ENCODE measurements around the gene EXOSC7.

EXOSC7 gene

GRCh38 chr3:45037720-45038455, 61.8 kb downstream of the EXOSC7 start:
- H3K36me3 ChIP-seq: no peaks in the 10 kb centered on the region
- peak; percentile 88 for TF ChIP-seq CTCF (IDR thresholded peaks at IDR 0.05; ENCODE audit: low read depth, low read length)
- no peaks in the 10 kb centered on the region for H3K9me3 ChIP-seq
- no peak overlapping the region for H3K4me3 ChIP-seq (ENCODE audit: low read depth, low read length)
- H3K4me1 ChIP-seq: no peaks in the 10 kb centered on the region
- no peaks in the 10 kb centered on the region for H3K27me3 ChIP-seq
- peak; percentile 81 for DNase-seq

DNA sequence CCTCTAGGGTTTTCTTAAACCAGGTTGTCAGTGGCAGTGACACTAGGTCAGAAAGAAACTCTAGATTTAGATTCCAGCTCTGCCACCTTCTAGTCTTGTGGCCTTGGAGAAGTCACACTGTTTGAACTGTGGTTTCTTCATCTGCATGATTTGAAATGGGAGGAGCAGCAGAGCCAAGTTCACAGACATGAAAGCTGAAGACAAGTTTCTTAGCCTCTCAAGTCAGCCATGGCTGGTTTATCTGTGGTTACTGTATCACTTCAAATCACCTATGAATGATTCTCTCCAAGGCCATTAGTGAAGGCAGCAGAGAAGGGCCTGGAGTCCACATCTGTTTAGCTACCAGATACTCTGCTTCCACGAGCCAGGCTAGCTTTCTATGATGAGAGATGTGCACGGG, 65.6 kb downstream of the EXOSC7 start:
- no peaks in the 10 kb centered on the region for H3K4me1 ChIP-seq
- DNase-seq: no peak
- no peaks in the 10 kb centered on the region for H3K27me3 ChIP-seq
- no peak for TF ChIP-seq CTCF (IDR thresholded peaks at IDR 0.05; ENCODE audit: low read depth, low read length)
- H3K36me3 ChIP-seq: no peaks in the 10 kb centered on the region
- no peak overlapping the region for H3K4me3 ChIP-seq (ENCODE audit: low read depth, low read length)
- no peaks in the 10 kb centered on the region for H3K9me3 ChIP-seq

DNA sequence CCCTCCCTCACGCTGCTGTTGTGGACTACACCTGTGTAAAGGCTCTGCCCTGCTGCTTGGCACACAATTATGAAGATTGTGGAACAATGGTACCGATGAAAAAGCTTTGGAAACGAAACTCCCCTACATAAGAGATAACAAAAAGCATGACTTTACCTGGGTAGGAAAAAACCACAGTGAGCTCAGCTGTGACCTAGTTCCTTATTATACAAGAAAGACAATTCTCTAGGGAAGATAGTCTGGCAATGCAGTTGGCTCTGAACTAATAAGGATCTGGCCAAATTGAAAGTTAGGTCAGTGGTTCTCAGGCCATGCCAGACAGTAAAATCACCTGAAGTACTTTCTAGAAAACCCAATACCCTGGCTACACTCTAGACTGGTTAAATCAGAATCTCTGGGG, 66.1 kb downstream of the EXOSC7 start:
- Histone ChIP-seq H3K4me1 (no peaks in the 10 kb centered on the region), H3K9me3 (no peaks in the 10 kb centered on the region), H3K4me3 (ENCODE audit: low read depth, low read length) (no peak overlapping the region), H3K27me3 (no peaks in the 10 kb centered on the region), H3K36me3 (no peaks in the 10 kb centered on the region)
- no peak for TF ChIP-seq CTCF (IDR thresholded peaks at IDR 0.05; ENCODE audit: low read depth, low read length)
- DNase-seq: no peak

- no peaks in the 10 kb centered on the region for H3K4me1 ChIP-seq
- TF ChIP-seq CTCF (IDR thresholded peaks at IDR 0.05; ENCODE audit: low read depth, low read length): no peak
- no peak for DNase-seq
- no peaks in the 10 kb centered on the region for H3K9me3 ChIP-seq
- H3K27me3 ChIP-seq: no peaks in the 10 kb centered on the region
- no peaks in the 10 kb centered on the region for H3K36me3 ChIP-seq
- H3K4me3 ChIP-seq (ENCODE audit: low read depth, low read length): no peak overlapping the region
These were observed 67.8 kb downstream of the EXOSC7 start for GRCh38 chr3:45043728-45044299.

- no peaks in the 10 kb centered on the region for H3K9me3 ChIP-seq
- no peaks in the 10 kb centered on the region for H3K27me3 ChIP-seq
- no peak for DNase-seq
These were observed 72.2 kb downstream of the EXOSC7 start for GRCh38 chr3:45048244-45048643.

More at GRCh38 chr3:45048244-45048643, 72.2 kb downstream of the EXOSC7 start:
- TF ChIP-seq CTCF (IDR thresholded peaks at IDR 0.05; ENCODE audit: low read depth, low read length): no peak
- no peaks in the 10 kb centered on the region for H3K36me3 ChIP-seq
- H3K4me1 ChIP-seq: no peaks in the 10 kb centered on the region
- H3K4me3 ChIP-seq (ENCODE audit: low read depth, low read length): no peak overlapping the region
